Activated CD8-positive, alpha-beta memory T cell treated with anti-CD3 and anti-CD28 coated beads, Interleukin-2, amount 10 ng/mL, durations not matched to agents 7 days and 5 days (primary cell): ENCODE results near the gene COPS9. TPM values are rescaled to one million over a fixed set of nuclear protein-coding genes. Genes with fewer than 3 reads are reported as not detected.
A peak's percentile ranks its signal among the peaks of the same experiment; 100 is the strongest.

Source experiments
- ATAC-seq: fragments of 150-1000 bp; cut with Tn5 transposase; one replicate; pipeline ENCODE4 v1.10.0; 2021; ENCODE audit warnings: moderate library complexity
- CTCF ChIA-PET: fragments of 350-600 bp; sonication (Branson Sonifier 250); formaldehyde crosslinking; loops from one replicate; lab custom pipeline; 2021; ENCODE audit warnings: antibody characterized with exemption; lab: Charles Lee
- DNase-seq: peaks from one replicate; pipeline ENCODE4 v3.0.0-alpha.2; 2020
- H3K27ac Mint-ChIP-seq: one replicate; pipeline ENCODE4 v1.8.0; 2021; ENCODE audit warnings: mild to moderate bottlenecking, mixed read lengths
- H3K27me3 Mint-ChIP-seq: one replicate; pipeline ENCODE4 v1.8.0; 2021; ENCODE audit warnings: mixed read lengths
- H3K36me3 Mint-ChIP-seq: one replicate; pipeline ENCODE4 v1.8.0; 2021; ENCODE audit warnings: mild to moderate bottlenecking, mixed read lengths
- H3K4me1 Mint-ChIP-seq: one replicate; pipeline ENCODE4 v1.8.0; 2021; ENCODE audit warnings: mixed read lengths
- H3K4me3 Mint-ChIP-seq: one replicate; pipeline ENCODE4 v1.8.0; 2021; ENCODE audit warnings: mild to moderate bottlenecking, moderate library complexity, mixed read lengths
- H3K9me3 Mint-ChIP-seq: one replicate; pipeline ENCODE4 v1.8.0; 2022; ENCODE audit warnings: low read depth, mixed read lengths
- total RNA-seq, 2 experiments: library from RNA; stranded (reverse); gene quantifications; one replicate each; pipeline ENCODE4 v1.2.3, GENCODE V29; 2021

COPS9 gene
- total RNA-seq, 2 experiments from 2014 or later, result 80.4 to 112 TPM

DNA sequence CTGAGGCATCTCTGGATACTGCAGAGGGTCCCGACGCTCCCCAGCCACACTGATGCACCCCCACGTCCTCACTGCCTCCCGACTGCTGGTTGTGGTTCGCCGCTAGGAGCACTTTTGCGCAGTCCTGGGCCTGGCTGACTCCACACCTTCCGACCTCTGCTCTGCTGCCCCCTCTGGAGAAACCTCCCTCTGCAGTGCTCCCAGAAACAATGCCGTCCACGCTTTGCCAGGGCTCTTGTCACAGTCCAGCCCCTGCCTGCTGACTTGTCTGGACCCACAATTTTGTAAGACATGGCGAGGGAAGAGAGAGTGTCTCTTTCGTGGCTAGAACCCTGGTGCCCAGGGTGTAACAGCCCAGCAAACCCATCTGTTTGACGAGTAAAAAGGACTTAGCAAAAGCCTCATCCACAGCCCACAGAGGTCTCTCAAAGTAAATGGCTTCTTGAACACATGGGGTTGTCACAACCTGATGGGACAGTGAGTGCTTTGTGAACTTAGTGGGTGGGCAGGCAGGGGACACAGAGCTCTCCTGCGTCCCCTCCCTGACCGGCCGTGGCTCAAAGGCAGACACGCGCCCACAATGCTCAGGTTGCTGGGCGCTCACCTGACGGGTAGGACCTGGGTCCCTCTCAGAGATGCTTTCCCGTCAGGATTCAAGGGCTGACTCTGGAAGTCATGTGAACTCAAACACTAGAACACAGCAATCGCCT lies 4.0 kb downstream of the COPS9 start:
- CTCF ChIA-PET, result interaction anchor here (1.3 kb wide), 1 partner anchor 111 kb away, joined by 3 read pairs; no protein-coding TSS in a partner anchor

DNA sequence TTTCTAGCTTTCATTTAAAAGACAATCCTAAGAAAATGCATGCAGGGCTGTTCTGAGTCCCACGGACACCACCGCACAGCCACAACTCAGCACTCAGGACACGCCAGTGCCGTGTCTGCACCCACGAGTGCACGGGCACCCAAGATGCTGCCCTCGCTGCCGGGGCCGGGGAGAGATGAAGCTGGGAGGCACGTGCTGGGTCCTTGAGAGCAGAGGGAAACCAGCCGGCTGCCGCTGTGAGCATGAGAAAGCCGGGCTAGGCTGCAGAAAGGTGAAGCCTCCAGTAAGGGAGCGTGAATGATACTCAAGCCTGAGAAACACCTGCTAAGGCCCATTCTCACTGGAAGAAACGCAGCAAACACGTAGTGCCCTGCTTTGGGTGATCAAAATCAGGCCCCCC lies 4.8 kb downstream of the COPS9 start:
- Mint-ChIP-seq H3K4me3 (no peak overlapping the region), H3K27me3 (no peaks in the 10 kb centered on the region), H3K4me1 (peaks cover 19% of the 10 kb centered on the region), H3K9me3 (no peaks in the 10 kb centered on the region), H3K36me3 (peaks cover 13% of the 10 kb centered on the region), H3K27ac (no peak overlapping the region)
- CTCF ChIA-PET, result no interaction called here
- DNase-seq (no peak), ATAC-seq (no peak)

More for the DNA sequence above, 4.0 kb downstream of the COPS9 start:
- Mint-ChIP-seq H3K4me3 (no peak overlapping the region), H3K9me3 (no peaks in the 10 kb centered on the region), H3K27ac (no peak overlapping the region), H3K36me3 (peaks cover 13% of the 10 kb centered on the region), H3K27me3 (no peaks in the 10 kb centered on the region), H3K4me1 (peaks cover 22% of the 10 kb centered on the region)
- DNase-seq (no peak), ATAC-seq (no peak)

DNA sequence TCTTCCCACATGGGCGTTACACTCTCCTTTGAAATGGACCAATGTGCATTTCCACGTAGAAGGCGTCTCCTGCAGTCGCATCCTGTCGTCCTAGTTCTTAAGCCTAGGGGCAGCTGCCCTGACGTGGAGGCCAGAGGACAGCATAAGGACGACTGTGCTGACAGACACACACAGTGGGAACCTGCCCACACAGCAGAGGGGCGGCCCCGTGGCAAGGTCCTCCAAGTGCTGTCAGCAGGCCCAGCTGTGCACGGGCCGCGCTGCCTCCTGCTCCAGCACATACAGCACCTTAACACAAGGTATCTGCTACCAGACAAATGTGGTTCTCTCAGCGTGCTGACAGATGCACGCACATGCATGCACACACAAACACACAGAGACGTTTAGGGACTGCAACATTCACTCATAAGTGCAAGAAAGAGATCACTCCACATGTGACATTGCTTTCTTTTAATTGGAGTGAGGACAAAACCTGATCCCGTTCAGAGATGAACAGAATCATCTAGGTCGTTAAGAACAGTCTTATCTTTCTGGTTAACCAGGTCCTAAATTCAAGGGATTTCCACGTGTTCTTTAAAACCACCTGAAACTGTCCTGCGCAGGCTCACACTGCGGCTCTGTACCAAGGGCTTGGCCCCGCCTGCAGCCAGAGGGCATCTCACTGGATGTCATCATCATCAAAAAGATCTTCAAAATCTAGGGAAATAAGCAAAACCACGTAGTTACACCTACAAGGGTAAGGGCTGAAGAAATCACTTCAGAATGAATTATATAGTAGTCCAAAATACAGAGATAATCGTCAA lies 5.5 kb downstream of the COPS9 start:
- Mint-ChIP-seq H3K27me3 (no peaks in the 10 kb centered on the region), H3K27ac (no peak overlapping the region), H3K4me1 (peaks cover 17% of the 10 kb centered on the region), H3K36me3 (peaks cover 13% of the 10 kb centered on the region), H3K4me3 (no peak overlapping the region), H3K9me3 (no peaks in the 10 kb centered on the region)
- ATAC-seq (no peak), DNase-seq (no peak)
- CTCF ChIA-PET, result interaction anchor here (1.2 kb wide), 1 partner anchor 69 kb away, joined by 3 read pairs; no protein-coding TSS in a partner anchor

DNA sequence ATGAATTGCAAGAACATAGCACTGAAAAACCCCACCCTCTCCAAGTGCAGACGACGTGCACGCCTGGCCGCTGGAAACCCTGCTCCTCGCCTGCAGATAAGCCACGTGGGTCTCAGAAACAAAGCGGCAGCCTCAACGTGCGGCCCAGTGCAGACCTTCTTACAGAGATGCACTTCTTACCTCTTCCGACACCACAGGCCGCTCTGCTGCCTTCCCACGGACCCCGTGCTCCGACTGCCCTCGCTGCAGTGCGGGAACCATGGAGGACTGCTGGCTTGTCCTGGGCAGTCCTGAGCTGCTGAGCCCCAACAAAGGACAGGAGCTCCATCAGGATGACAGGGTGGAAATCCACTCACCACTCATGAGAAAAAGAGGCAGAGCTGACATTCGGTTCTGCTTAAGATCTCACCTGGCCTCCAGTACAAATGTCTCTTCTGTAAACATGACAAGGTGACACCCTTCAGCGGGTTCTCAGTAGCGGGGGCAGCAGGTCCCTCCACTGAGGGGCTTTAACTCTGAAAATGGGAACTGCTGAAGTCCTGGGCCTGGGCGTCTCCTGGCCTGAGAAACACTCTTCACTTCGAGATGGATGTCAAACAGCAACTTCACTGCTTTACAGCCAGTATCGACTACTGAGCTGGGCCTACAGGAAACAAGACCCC lies 6.2 kb downstream of the COPS9 start:
- Mint-ChIP-seq H3K36me3 (peaks cover 13% of the 10 kb centered on the region), H3K27ac (no peak overlapping the region), H3K4me3 (no peak overlapping the region), H3K27me3 (no peaks in the 10 kb centered on the region), H3K9me3 (no peaks in the 10 kb centered on the region), H3K4me1 (peaks cover 11% of the 10 kb centered on the region)
- ATAC-seq, result no peak
- DNase-seq, result no peak
- CTCF ChIA-PET, result interaction anchor here (1.2 kb wide), 1 partner anchor 69 kb away, joined by 3 read pairs; no protein-coding TSS in a partner anchor

DNA sequence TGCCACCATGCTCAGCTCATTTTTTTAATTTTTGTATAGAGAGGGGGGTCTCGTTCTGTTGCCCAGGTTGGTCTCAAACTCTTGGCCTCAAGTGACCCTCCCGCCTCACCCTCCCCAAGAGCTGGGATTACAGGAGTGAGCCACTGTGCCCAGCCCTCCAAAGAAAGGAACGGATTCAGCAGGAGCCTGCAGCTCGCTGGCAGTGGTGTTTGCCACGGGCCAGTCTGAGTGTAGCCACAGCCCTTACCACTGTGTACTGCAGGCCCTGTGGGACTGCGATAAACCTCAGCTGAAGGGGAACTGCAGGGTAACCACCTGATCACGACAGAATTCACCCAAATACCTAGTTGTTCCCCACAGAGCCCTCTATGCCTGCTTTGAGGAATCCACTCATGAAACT lies 6.8 kb downstream of the COPS9 start:
- Mint-ChIP-seq H3K9me3 (no peaks in the 10 kb centered on the region), H3K4me1 (peaks cover 6% of the 10 kb centered on the region), H3K36me3 (peaks cover 13% of the 10 kb centered on the region), H3K27ac (no peak overlapping the region), H3K27me3 (no peaks in the 10 kb centered on the region), H3K4me3 (no peak overlapping the region)
- DNase-seq (no peak), ATAC-seq (no peak)
- CTCF ChIA-PET, result interaction anchor here (1.2 kb wide), 1 partner anchor 68 kb away, joined by 3 read pairs; no protein-coding TSS in a partner anchor

DNA sequence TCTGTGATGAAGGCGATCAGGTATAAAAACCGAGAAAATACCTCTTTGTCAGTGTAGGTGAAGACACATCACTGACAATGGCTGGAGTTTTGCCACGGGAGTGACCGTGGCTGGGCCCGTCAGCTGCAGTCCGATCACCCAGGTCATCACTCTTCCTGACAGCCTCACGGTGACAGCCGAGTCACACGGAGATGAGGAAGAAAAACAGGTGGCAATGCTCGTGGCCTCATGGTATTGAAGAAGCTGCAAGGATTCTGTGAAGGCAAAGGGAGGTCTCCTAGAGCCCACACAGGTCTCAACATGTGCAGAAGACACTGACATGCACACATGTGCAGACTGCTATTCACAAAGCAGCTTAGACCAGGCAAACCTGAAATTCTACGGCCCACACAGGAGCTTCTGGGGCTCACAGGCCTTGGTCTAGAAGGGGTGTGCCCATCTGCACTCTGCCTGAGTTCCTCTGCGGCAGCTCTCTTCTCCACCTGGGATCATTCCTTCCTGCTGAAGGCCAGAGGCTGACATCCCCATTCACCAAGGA lies 7.4 kb downstream of the COPS9 start:
- peaks cover 13% of the 10 kb centered on the region for H3K36me3 Mint-ChIP-seq
- DNase-seq, result no peak
- CTCF ChIA-PET, result interaction anchor here (1.2 kb wide), 1 partner anchor 15 kb away, joined by 5 read pairs; no protein-coding TSS in a partner anchor

DNA sequence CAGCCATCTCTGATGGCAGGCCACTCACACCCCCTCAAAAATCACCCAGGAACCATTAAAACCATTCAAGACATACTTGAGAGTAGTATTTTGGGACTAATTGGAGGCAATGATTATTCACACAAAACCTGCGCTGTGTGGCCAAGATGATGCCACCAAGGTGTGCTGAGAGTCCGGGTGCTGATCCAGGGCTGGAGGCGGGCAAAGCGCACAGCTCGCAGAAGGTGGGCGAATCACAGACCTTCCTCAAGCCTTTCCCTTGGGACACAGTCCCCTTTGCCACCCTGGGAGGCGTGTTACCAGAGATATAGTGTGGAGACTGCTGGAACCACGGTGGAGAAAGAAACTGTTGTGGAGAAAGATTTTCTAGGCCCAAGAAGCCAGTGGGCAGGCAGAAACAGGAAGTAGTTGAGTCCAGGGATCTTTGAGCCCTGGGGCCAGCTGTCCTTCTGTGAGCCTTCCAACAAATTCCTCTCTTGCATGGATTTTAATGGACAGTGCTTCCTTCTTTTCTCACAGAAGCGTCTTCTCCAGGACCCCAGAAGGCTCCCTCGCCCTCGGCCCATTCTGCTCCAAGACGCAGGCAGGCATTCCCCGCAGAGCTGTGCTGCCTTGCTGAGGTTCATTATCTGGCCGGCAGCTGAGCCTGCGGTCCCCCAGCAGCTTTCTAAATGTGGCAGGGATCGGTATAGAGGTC lies 8.0 kb downstream of the COPS9 start:
- DNase-seq, result no peak
- Mint-ChIP-seq H3K27me3 (no peaks in the 10 kb centered on the region), H3K4me1 (no peaks in the 10 kb centered on the region), H3K4me3 (no peak overlapping the region), H3K9me3 (no peaks in the 10 kb centered on the region), H3K27ac (no peak overlapping the region), H3K36me3 (peaks cover 11% of the 10 kb centered on the region)
- CTCF ChIA-PET, result interaction anchor here (1.2 kb wide), 1 partner anchor 16 kb away, joined by 5 read pairs; no protein-coding TSS in a partner anchor
- no peak for ATAC-seq

More for the DNA sequence above, 7.4 kb downstream of the COPS9 start:
- no peak overlapping the region for H3K4me3 Mint-ChIP-seq
- H3K27me3 Mint-ChIP-seq, result no peaks in the 10 kb centered on the region
- H3K4me1 Mint-ChIP-seq, result no peaks in the 10 kb centered on the region
- H3K27ac Mint-ChIP-seq, result no peak overlapping the region
- ATAC-seq, result no peak
- H3K9me3 Mint-ChIP-seq, result no peaks in the 10 kb centered on the region

DNA sequence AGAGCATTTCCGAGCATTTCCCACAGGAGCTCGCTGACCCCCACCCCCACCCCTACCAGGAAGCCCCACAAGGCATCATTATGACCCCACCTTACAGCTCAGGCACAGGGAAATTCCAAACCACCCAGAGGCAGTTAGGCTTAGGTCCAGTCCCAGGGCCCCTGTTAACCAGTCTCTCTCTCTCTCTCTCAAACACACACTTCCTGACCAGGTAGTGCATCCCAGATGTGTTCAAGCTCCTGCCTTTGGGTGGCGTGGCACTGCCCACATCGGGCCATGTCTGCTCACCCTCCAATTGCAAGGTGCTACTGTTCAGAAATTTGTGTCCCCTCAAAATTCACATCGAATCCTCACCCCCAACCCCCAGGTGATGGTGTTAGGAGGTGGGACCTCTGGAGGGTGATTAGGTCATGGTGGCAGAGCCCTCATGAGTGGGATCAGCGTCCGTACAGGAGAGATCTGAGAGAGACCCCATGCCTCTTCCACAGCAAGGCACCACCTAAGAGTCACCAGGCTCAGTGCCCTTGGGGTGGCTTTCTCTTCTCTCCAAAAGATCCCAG lies 8.8 kb downstream of the COPS9 start:
- no peak overlapping the region for H3K4me3 Mint-ChIP-seq
- no peaks in the 10 kb centered on the region for H3K27me3 Mint-ChIP-seq
- DNase-seq (no peak), ATAC-seq (no peak)
- H3K27ac Mint-ChIP-seq, result no peak overlapping the region
- no peaks in the 10 kb centered on the region for H3K4me1 Mint-ChIP-seq
- CTCF ChIA-PET, result no interaction called here
- H3K36me3 Mint-ChIP-seq, result peaks cover 11% of the 10 kb centered on the region
- H3K9me3 Mint-ChIP-seq, result no peaks in the 10 kb centered on the region

DNA sequence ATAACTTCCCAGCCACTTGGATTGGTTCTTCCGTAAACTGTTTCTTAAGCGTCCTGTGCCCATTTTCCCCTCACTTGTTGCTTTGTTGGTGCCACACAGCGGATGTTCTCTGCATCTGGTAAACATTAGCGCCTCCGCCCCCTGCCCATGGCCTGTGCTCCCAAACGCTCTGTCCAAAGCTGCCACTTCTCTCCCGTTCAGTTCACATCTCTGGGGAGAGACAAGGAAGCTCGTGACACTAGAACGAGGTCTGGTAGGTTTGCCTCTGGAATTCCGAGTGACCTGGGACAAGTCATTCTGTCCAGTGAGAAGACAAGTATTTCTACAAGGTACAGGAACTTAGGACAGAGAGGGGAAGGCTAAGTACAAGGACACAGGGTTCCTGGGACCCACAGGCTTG lies 9.4 kb downstream of the COPS9 start:
- CTCF ChIA-PET, result no interaction called here

DNA sequence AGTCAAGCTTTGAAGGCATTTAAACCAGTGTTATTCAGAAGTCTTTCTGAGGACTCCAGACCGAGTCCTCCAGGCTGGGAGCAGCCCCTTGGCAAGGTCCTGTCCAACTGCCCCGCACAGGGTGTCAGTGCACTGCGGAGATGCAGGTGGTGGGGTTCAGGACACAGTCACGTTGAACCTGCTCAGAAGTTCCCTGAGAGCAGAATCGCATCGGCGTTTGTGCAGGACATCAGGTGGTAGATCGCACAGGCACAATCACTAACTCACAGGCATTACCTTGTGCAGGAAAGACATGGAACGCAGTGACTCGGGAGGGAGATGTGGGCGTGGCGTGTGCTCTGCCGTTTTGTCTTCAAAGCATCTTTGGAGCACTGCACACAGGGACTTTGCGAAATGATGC lies 10.4 kb downstream of the COPS9 start:
- peaks cover 5% of the 10 kb centered on the region for H3K36me3 Mint-ChIP-seq
- H3K9me3 Mint-ChIP-seq, result no peaks in the 10 kb centered on the region
- CTCF ChIA-PET, result interaction anchor here (0.6 kb wide), 1 partner anchor 726 kb away, joined by 3 read pairs; no protein-coding TSS in a partner anchor
- no peak overlapping the region for H3K27ac Mint-ChIP-seq
- H3K27me3 Mint-ChIP-seq, result peaks cover 2% of the 10 kb centered on the region
- no peak for ATAC-seq
- no peak for DNase-seq
- H3K4me1 Mint-ChIP-seq, result no peaks in the 10 kb centered on the region
- no peak overlapping the region for H3K4me3 Mint-ChIP-seq

More for the DNA sequence above, 9.4 kb downstream of the COPS9 start:
- no peaks in the 10 kb centered on the region for H3K27me3 Mint-ChIP-seq
- H3K36me3 Mint-ChIP-seq, result peaks cover 8% of the 10 kb centered on the region
- no peaks in the 10 kb centered on the region for H3K4me1 Mint-ChIP-seq
- no peak for DNase-seq
- H3K27ac Mint-ChIP-seq, result no peak overlapping the region
- no peak overlapping the region for H3K4me3 Mint-ChIP-seq
- no peak for ATAC-seq
- H3K9me3 Mint-ChIP-seq, result no peaks in the 10 kb centered on the region

DNA sequence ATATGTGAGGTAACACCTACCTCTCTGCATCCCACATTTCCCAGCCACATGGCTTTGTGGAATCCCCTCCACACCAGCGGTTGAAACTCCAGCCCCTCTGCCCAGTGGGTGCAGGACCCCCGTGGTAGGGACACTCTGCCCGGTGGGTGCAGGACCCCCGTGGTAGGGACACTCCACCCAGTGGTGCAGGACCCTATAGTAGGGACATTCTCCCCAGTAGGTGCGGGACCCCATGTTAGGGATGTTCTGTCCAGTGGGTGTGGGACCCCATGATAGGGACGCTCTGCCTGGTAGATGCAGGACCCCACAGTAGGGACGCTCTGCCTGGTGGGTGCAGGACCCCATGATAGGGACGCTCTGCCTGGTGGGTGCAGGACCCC lies 11.5 kb downstream of the COPS9 start:
- DNase-seq, result peak; percentile 37
- no peak for ATAC-seq
- Mint-ChIP-seq H3K27me3 (peaks cover 5% of the 10 kb centered on the region), H3K27ac (no peak overlapping the region), H3K9me3 (no peaks in the 10 kb centered on the region), H3K4me1 (no peaks in the 10 kb centered on the region), H3K4me3 (no peak overlapping the region), H3K36me3 (peaks cover 2% of the 10 kb centered on the region)
- CTCF ChIA-PET, result no interaction called here

DNA sequence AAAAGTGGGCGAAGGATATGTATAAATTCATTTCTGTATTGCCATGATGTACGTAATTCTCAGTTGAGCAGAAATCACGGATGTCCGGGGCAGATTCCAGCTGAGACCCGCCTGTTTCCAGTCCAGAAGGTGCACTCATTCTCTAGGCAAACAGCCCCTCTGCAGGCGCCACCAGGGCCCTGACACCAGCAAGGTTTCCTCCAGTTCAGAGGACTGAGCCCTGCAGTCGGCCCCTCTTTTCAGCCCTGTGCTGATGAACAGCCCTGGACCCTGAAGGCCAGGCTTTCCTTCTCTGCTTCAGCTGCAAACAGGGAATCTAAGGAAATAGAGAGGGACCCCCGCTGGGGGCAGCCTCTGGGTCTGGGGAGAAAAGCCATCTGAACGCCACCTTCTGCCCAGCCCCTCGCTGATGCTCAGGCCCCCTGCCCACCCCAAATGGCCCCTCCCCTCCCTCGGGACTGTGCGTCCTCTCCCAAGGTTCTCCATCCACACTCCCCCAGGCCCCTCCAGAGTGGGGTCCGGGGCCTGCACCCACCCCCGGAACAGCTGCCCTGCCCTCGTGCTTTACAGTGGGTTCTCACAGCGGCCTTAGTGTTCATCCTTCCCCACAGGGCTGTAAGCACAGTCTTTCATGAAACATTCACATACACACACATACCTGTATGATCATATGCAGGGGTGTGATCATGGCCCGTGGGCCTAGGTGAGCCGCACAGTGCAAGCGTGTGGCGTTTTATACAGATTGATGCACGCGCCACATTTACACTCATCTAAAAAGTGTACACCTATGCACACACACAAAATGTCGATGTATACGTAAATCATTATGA lies 12.1 kb downstream of the COPS9 start:
- no peaks in the 10 kb centered on the region for H3K4me1 Mint-ChIP-seq
- peaks cover 5% of the 10 kb centered on the region for H3K27me3 Mint-ChIP-seq
- DNase-seq (no peak), ATAC-seq (no peak)
- H3K36me3 Mint-ChIP-seq, result peaks cover 2% of the 10 kb centered on the region
- no peak overlapping the region for H3K27ac Mint-ChIP-seq
- H3K4me3 Mint-ChIP-seq, result no peak overlapping the region
- no peaks in the 10 kb centered on the region for H3K9me3 Mint-ChIP-seq
- CTCF ChIA-PET, result no interaction called here
